ENCODE measurements around the gene LARGE2. TPM values are rescaled to one million over a fixed set of nuclear protein-coding genes. Genes with fewer than 3 reads are reported as not detected.

The LARGE2 gene
- total RNA-seq, 3 donors from 2014 or later (not counting 1 experiment from before 2014, with no cell fraction given) = 0.40 to 1.7 (median 1.0) TPM

- Mint-ChIP-seq H3K27me3 (ENCODE audit: low read depth in 2 of 2) (no peaks in the 10 kb centered on the region), H3K4me3 (no peak overlapping the region), H3K27ac (no peak overlapping the region), H3K36me3 (no peaks in the 10 kb centered on the region), H3K4me1 (peaks cover 6 to 18% of the 10 kb centered on the region in 2 donors), H3K9me3 (no peaks in the 10 kb centered on the region)
- DNase-seq (no peak), ATAC-seq (no peak)
- 98% methylated on average over 9 of the region's 9 CpGs for WGBS (ENCODE audit: insufficient coverage)
- TF ChIP-seq CTCF (IDR thresholded peaks at IDR 0.05) = no peak
- Histone ChIP-seq H3K9me3 (ENCODE audit: control insufficient read depth, insufficient read depth, low read length) (no peaks in the 10 kb centered on the region), H3K27ac (ENCODE audit: low read length) (no peak overlapping the region), H3K4me3 (ENCODE audit: low read length) (no peak overlapping the region), H3K4me1 (ENCODE audit: control insufficient read depth, insufficient read depth, low read length) (peaks cover 14% of the 10 kb centered on the region), H3K27me3 (ENCODE audit: control insufficient read depth, insufficient read depth, low read length) (no peaks in the 10 kb centered on the region), H3K36me3 (ENCODE audit: control insufficient read depth, insufficient read depth, low read length) (peaks cover 54% of the 10 kb centered on the region)
- intact Hi-C loops (cut with micrococcal nuclease) = loop anchor here (10.0 kb wide), 1 partner anchor 214 kb away; the partner anchor contains the start of gene PHF21A
Observed at GRCh38 chr11:45910623-45911022, 11.8 kb upstream of the LARGE2 start.

GRCh38 chr11:45913514-45913913 lies 8.9 kb upstream of the LARGE2 start:
- no peak overlapping the region for H3K4me3 ChIP-seq (ENCODE audit: low read length)
- no peak overlapping the region for H3K4me3 Mint-ChIP-seq
- DNase-seq (no peak), ATAC-seq (no peak)
- no peaks in the 10 kb centered on the region for H3K9me3 ChIP-seq (ENCODE audit: control insufficient read depth, insufficient read depth, low read length)
- H3K36me3 Mint-ChIP-seq = no peaks in the 10 kb centered on the region
- H3K9me3 Mint-ChIP-seq = no peaks in the 10 kb centered on the region
- no peak for TF ChIP-seq CTCF (IDR thresholded peaks at IDR 0.05)
- H3K27ac Mint-ChIP-seq = peak overlapping the region in 1 of 2 donors; percentile 34
- H3K36me3 ChIP-seq (ENCODE audit: control insufficient read depth, insufficient read depth, low read length) = peaks cover 58% of the 10 kb centered on the region
- H3K27me3 Mint-ChIP-seq (ENCODE audit: low read depth in 2 of 2) = no peaks in the 10 kb centered on the region
- H3K27ac ChIP-seq (ENCODE audit: low read length) = no peak overlapping the region
- intact Hi-C loops (cut with micrococcal nuclease) = loop anchor here (10.0 kb wide), 1 partner anchor 211 kb away; the partner anchor contains the start of gene PHF21A
- H3K27me3 ChIP-seq (ENCODE audit: control insufficient read depth, insufficient read depth, low read length) = no peaks in the 10 kb centered on the region
- peaks cover 22 to 33% of the 10 kb centered on the region in 2 donors for H3K4me1 Mint-ChIP-seq
- 98% methylated on average over 19 of the region's 19 CpGs for WGBS (ENCODE audit: insufficient coverage)
- H3K4me1 ChIP-seq (ENCODE audit: control insufficient read depth, insufficient read depth, low read length) = peaks cover 21% of the 10 kb centered on the region

GRCh38 chr11:45913942-45914635 lies 8.4 kb upstream of the LARGE2 start:
- Histone ChIP-seq H3K36me3 (ENCODE audit: control insufficient read depth, insufficient read depth, low read length) (peaks cover 58% of the 10 kb centered on the region), H3K9me3 (ENCODE audit: control insufficient read depth, insufficient read depth, low read length) (no peaks in the 10 kb centered on the region), H3K4me1 (ENCODE audit: control insufficient read depth, insufficient read depth, low read length) (peaks cover 27% of the 10 kb centered on the region), H3K4me3 (ENCODE audit: low read length) (no peak overlapping the region), H3K27me3 (ENCODE audit: control insufficient read depth, insufficient read depth, low read length) (no peaks in the 10 kb centered on the region), H3K27ac (ENCODE audit: low read length) (no peak overlapping the region)
- no peak for TF ChIP-seq CTCF (IDR thresholded peaks at IDR 0.05)
- Mint-ChIP-seq H3K36me3 (no peaks in the 10 kb centered on the region), H3K27ac (peak overlapping the region in 1 of 2 donors; percentile 64), H3K9me3 (no peaks in the 10 kb centered on the region), H3K4me1 (peaks cover 27 to 35% of the 10 kb centered on the region in 2 donors), H3K4me3 (peak overlapping the region; percentile 31), H3K27me3 (ENCODE audit: low read depth in 2 of 2) (no peaks in the 10 kb centered on the region)
- WGBS (ENCODE audit: insufficient coverage) = 91% methylated on average over 22 of the region's 22 CpGs
- ATAC-seq = no peak
- intact Hi-C loops (cut with micrococcal nuclease) = loop anchor here (10.0 kb wide), 1 partner anchor 211 kb away; the partner anchor contains the start of gene PHF21A
- DNase-seq = no peak
